Activated CD8-positive, alpha-beta memory T cell treated with anti-CD3 and anti-CD28 coated beads, Interleukin-2, amount 10 ng/mL, durations not matched to agents 7 days and 5 days (primary cell): ENCODE measurements around the gene COL23A1. TPM values are rescaled to one million over a fixed set of nuclear protein-coding genes. Genes with fewer than 3 reads are reported as not detected.
"Not testable (repeated sequence)": the region's sequence is repeated elsewhere in the genome, so short reads cannot be mapped to it uniquely, and the experiment has no call there.

Source experiments
- ATAC-seq: fragments of 150-1000 bp; cut with Tn5 transposase; one replicate; pipeline ENCODE4 v1.10.0; 2021; ENCODE audit warnings: moderate library complexity
- CTCF ChIA-PET: fragments of 350-600 bp; sonication (Branson Sonifier 250); formaldehyde crosslinking; loops from one replicate; lab custom pipeline; 2021; ENCODE audit warnings: antibody characterized with exemption; lab: Charles Lee
- DNase-seq: peaks from one replicate; pipeline ENCODE4 v3.0.0-alpha.2; 2020
- H3K27ac Mint-ChIP-seq: one replicate; pipeline ENCODE4 v1.8.0; 2021; ENCODE audit warnings: mild to moderate bottlenecking, mixed read lengths
- H3K27me3 Mint-ChIP-seq: one replicate; pipeline ENCODE4 v1.8.0; 2021; ENCODE audit warnings: mixed read lengths
- H3K36me3 Mint-ChIP-seq: one replicate; pipeline ENCODE4 v1.8.0; 2021; ENCODE audit warnings: mild to moderate bottlenecking, mixed read lengths
- H3K4me1 Mint-ChIP-seq: one replicate; pipeline ENCODE4 v1.8.0; 2021; ENCODE audit warnings: mixed read lengths
- H3K4me3 Mint-ChIP-seq: one replicate; pipeline ENCODE4 v1.8.0; 2021; ENCODE audit warnings: mild to moderate bottlenecking, moderate library complexity, mixed read lengths
- H3K9me3 Mint-ChIP-seq: one replicate; pipeline ENCODE4 v1.8.0; 2022; ENCODE audit warnings: low read depth, mixed read lengths
- total RNA-seq, 2 experiments: library from RNA; stranded (reverse); gene quantifications; one replicate each; pipeline ENCODE4 v1.2.3, GENCODE V29; 2021

Gene COL23A1
- total RNA-seq, 2 experiments from 2014 or later = 0.18 to 0.19 TPM

DNA sequence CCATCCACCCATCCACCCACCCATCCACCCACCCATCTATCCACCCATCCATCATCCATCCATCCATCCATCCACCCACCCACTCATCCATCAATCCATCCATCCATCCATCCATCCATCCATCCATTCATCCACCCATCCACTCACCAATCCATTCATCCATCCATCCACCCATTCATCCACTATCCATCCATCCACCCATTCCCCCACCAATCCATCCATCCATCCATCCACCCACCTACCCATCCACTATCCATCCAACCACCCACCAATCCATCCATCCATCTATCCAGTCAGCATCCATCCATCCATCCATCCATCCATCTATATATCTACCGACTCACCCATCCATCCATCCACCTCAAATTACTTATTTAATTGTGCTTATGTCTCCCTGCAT lies 320.7 kb downstream of the COL23A1 start:
- peaks cover 2% of the 10 kb centered on the region for H3K4me1 Mint-ChIP-seq
- H3K27ac Mint-ChIP-seq = no peak overlapping the region
- H3K9me3 Mint-ChIP-seq = no peaks in the 10 kb centered on the region
- ATAC-seq = no peak
- no peaks in the 10 kb centered on the region for H3K27me3 Mint-ChIP-seq
- H3K4me3 Mint-ChIP-seq = no peak overlapping the region
- DNase-seq = no peak
- CTCF ChIA-PET = no interaction called here
- H3K36me3 Mint-ChIP-seq = no peaks in the 10 kb centered on the region

DNA sequence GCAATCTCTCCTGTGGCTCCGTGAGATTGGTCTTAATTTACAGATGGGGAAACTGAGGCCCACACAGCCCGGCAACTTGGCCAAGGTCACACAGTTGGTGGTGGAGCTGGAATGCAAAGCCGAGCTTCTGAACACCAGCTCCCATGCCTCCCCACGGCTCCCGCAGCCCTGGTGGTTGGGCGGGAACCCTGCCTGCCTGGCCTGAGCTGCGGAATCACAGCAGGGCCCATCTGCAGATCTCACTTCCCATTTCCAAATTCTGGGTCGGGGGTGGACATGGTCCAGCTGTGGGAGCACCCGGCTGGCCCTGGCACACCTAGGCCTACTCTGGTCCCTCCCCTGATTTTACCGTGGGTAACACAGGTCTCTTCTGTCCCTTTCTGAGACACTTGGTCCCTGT lies 322.3 kb downstream of the COL23A1 start:
- CTCF ChIA-PET = no interaction called here

DNA sequence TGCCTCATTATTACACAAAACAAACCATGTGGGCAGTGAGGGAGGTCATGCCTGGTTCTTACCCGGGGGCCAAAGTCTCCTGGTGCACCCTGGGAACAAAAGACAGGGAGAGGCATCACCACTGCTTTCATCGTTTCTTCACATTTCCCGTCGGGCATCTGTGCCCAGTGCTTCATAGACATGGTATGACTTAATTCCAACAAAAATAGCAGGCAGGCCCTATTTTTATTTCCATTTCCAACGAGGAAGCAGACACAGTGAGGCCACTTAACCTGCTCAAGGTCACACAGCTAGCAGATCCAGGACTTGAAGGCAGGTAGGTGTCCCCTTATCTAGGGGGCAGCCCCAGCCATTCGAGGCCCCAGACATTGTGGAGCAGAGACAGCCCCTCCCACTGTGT lies 322.9 kb downstream of the COL23A1 start:
- ATAC-seq (no peak), DNase-seq (no peak)
- Mint-ChIP-seq H3K9me3 (no peaks in the 10 kb centered on the region), H3K4me3 (no peak overlapping the region), H3K36me3 (no peaks in the 10 kb centered on the region), H3K27me3 (no peaks in the 10 kb centered on the region), H3K27ac (no peak overlapping the region), H3K4me1 (peaks cover 2% of the 10 kb centered on the region)
- CTCF ChIA-PET = no interaction called here

More for the DNA sequence above, 322.3 kb downstream of the COL23A1 start:
- H3K4me3 Mint-ChIP-seq = no peak overlapping the region
- H3K9me3 Mint-ChIP-seq = no peaks in the 10 kb centered on the region
- no peaks in the 10 kb centered on the region for H3K36me3 Mint-ChIP-seq
- DNase-seq = no peak
- no peak overlapping the region for H3K27ac Mint-ChIP-seq
- no peak for ATAC-seq
- H3K27me3 Mint-ChIP-seq = no peaks in the 10 kb centered on the region
- peaks cover 2% of the 10 kb centered on the region for H3K4me1 Mint-ChIP-seq

DNA sequence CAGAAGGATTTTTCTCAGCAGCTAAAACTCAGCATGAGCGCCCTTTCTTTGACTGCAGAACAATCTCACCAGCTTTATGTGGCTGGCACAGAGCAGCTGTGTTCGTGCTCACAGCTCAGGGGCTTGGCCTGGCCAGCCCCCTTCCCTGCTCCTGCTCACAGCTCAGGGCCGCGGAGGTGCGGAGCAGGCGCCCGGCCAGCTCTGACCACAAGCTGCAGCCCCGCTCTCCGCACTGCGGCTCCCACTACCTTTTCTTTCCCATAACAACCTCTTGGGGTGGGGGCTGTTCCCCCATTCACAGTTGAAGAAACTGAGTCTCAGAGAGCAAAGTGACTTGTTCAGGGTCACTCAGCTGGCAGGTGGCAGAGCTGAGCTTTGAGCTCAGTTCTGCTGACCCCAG lies 323.6 kb downstream of the COL23A1 start:
- Mint-ChIP-seq H3K4me1 (peaks cover 2% of the 10 kb centered on the region), H3K27me3 (no peaks in the 10 kb centered on the region), H3K27ac (no peak overlapping the region), H3K4me3 (no peak overlapping the region), H3K36me3 (no peaks in the 10 kb centered on the region), H3K9me3 (no peaks in the 10 kb centered on the region)
- no peak for DNase-seq
- CTCF ChIA-PET = no interaction called here
- no peak for ATAC-seq

DNA sequence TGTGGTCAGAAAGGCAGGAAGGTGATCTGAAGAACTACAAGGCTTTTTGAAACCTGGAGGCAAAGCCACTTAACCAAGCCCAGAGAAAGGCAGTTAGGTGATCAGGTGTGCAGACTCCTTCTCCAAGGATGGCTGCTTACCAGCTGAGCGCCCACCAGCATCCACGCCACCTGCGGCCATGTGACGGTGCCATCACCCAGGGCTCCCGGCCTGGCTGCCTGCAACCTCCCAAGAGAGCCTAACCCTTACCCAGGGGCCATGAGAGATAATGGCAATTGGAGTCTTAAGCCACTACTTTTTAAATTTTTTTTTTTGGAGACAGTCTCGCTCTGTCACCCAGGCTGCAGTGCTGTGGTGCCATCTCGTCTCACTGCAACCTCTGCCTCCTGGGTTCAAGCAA lies 324.4 kb downstream of the COL23A1 start:
- no peaks in the 10 kb centered on the region for H3K36me3 Mint-ChIP-seq
- DNase-seq = no peak
- CTCF ChIA-PET = no interaction called here
- no peak overlapping the region for H3K4me3 Mint-ChIP-seq
- no peaks in the 10 kb centered on the region for H3K27me3 Mint-ChIP-seq
- peaks cover 3% of the 10 kb centered on the region for H3K4me1 Mint-ChIP-seq
- H3K9me3 Mint-ChIP-seq = no peaks in the 10 kb centered on the region
- ATAC-seq = no peak
- no peak overlapping the region for H3K27ac Mint-ChIP-seq

DNA sequence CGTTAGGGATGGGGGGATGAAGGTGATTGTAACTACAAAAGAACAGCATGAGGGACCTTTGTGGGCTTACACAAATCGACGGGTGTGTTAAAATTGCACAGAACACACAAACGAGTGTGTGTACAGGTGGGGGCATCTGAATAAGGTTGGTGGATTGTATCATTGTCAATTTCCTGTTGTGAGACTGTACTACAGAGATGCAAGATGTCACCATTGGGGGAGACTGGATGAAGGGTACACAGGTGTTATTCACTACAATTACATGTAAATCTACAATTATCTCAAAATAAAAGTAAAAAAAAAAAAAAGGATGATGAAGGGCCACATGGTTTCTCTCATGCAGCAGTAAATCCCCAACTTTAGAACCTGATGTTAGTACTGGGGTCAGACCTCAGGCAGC lies 326.1 kb downstream of the COL23A1 start:
- CTCF ChIA-PET = interaction anchor here (0.9 to 1.1 kb wide), 2 partner anchors 15 to 29 kb away, joined by 3 to 4 read pairs; no protein-coding TSS in a partner anchor
- ATAC-seq = no peak
- H3K27ac Mint-ChIP-seq = no peak overlapping the region

DNA sequence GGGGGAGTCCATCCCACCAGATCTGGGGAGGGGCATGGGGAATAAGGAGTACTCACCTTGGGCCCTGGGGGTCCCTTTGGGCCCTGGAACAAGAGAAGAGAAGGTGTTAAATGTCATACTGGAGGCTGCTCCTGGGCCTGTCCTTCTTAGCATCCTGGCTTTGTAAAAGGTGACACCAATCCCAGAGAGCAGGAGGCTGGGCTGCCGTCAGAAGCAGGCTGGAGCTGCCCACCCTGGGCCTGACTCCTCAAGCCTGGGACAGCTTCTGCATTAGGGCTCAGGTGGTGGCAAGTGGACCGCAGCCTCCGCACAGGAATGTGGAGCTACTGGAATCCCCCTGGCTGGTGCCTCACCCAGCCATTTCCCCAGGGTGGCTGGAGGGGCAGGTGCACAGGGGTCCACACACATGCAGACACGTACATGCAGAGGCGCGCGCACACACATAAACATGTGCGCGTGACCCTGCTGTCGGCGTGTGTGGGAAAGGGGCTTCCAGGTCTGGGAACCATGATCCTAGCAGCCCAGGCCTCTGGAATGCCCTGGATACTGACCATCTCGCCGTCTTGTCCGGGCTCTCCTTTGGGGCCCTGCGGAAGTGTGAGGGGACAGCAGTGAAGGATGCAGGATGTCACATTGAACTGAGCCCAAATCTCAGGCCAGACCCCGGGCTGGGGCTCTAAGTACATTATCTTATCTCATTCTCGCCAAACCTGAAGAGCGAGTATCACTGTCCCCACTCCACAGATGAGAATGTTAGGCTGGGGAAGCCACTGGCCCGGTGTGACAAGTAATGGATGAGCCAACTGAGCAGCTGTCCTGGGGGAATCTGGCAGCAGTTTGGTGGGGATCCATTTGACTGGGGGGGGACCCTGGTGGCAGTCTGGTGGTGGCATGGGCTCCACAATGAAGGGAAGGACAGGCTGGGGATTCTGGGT lies 328.3 kb downstream of the COL23A1 start:
- DNase-seq (no peak), ATAC-seq (no peak)
- Mint-ChIP-seq H3K36me3 (no peaks in the 10 kb centered on the region), H3K27ac (no peak overlapping the region), H3K4me1 (peaks cover 14% of the 10 kb centered on the region), H3K4me3 (no peak overlapping the region), H3K9me3 (no peaks in the 10 kb centered on the region), H3K27me3 (no peaks in the 10 kb centered on the region)
- CTCF ChIA-PET = no interaction called here

More for the DNA sequence above, 326.1 kb downstream of the COL23A1 start:
- Mint-ChIP-seq H3K4me3 (no peak overlapping the region), H3K27me3 (no peaks in the 10 kb centered on the region), H3K36me3 (no peaks in the 10 kb centered on the region), H3K9me3 (no peaks in the 10 kb centered on the region), H3K4me1 (peaks cover 14% of the 10 kb centered on the region)
- DNase-seq = no peak

DNA sequence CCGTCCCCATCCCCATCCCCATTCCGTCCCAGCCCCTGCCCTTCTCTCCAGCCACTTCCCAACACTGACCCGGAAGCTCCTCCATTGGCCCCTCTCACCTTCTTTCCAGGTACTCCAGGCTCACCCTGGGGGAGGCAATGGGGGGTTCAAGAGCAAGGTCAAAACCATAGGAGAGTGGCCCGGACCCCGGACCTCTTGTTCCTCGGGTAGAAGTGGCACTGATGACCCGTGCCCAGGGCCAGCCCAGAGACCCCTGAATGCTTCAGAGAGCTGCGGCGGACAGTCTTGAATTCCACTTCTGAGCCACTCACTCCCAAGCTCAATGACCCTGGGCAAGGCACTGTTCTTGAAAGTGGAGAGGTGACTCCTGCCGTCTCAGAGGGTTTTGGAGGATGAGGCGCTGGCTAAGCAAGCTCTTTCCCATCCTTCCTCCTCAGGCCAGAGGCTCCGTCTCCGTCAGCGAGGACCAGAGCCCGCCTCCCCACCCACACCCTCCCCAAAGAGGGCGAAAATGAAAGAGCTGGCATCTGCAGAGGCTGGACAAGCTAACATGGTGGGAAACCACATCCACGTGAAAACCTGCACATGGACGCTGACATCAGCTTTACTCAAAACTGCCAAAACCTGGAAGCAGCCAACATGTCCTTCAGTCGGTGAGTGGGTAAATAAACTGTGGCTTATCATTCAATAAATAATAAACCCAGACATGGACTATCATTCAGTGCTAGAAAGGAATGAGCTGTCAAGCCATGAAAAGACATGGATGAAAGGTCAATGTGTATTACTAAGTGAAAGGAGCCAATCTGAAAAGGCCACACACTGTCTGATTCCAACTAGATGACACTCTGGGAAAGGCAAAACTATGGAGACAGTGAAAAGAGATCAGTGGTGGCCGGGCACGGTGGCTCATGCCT lies 330.3 kb downstream of the COL23A1 start:
- CTCF ChIA-PET = interaction anchor here (1.3 to 1.9 kb wide), 3 partner anchors 19 to 25 kb away, joined by 4 to 9 read pairs (median 7); no protein-coding TSS in a partner anchor
- ATAC-seq = no peak
- no peaks in the 10 kb centered on the region for H3K36me3 Mint-ChIP-seq

DNA sequence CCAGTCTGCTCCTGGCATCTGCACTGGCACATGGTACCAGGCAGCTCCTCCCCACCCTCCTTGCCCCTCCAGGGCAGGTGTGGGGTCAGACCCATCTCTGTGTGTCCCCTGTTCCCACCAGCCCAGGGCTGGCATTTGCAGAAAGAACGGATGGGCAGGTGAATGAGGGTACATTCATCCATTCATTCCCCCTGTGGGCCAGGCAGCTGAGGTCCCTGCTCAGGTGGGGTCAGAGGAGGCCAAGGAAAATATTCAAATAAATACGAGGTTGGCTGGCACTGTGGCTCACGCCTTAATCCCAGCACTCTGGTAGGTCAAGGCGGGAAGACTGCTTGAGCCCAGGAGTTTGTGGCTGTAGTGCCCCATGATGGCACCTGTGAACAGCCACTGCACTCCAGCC lies 332.5 kb downstream of the COL23A1 start:
- ATAC-seq = no peak
- DNase-seq = no peak
- H3K27ac Mint-ChIP-seq = no peak overlapping the region
- H3K4me3 Mint-ChIP-seq = no peak overlapping the region
- H3K36me3 Mint-ChIP-seq = no peaks in the 10 kb centered on the region
- H3K4me1 Mint-ChIP-seq = peaks cover 11% of the 10 kb centered on the region
- no peaks in the 10 kb centered on the region for H3K9me3 Mint-ChIP-seq
- CTCF ChIA-PET = no interaction called here
- no peaks in the 10 kb centered on the region for H3K27me3 Mint-ChIP-seq

More for the DNA sequence above, 330.3 kb downstream of the COL23A1 start:
- no peaks in the 10 kb centered on the region for H3K27me3 Mint-ChIP-seq
- H3K4me3 Mint-ChIP-seq = no peak overlapping the region
- H3K4me1 Mint-ChIP-seq = peaks cover 11% of the 10 kb centered on the region
- no peak for DNase-seq
- no peaks in the 10 kb centered on the region for H3K9me3 Mint-ChIP-seq
- H3K27ac Mint-ChIP-seq = peak overlapping the region; percentile 35

DNA sequence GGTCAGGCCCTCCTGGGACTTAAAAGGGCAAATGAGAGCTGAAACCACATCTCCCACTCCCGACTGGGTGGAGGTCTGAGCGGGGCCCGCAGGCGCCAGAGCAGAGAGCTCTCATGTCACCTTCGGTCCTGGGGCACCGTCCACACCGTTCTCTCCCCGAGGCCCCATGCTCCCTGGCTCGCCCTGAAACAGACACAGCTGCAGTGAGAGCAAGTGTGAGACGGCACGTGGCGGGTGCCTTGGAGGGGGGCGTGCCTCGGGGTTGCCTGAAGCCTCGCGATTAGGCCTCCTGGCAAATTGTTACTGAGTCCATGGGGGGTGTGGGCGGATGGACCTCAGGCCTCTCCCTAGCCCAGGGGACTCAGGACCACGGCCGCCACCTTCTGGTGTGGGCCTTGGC lies 333.4 kb downstream of the COL23A1 start:
- Mint-ChIP-seq H3K36me3 (no peaks in the 10 kb centered on the region), H3K4me1 (peaks cover 13% of the 10 kb centered on the region), H3K9me3 (no peaks in the 10 kb centered on the region), H3K27me3 (no peaks in the 10 kb centered on the region), H3K4me3 (no peak overlapping the region), H3K27ac (no peak overlapping the region)
- ATAC-seq (no peak), DNase-seq (no peak)
- CTCF ChIA-PET = no interaction called here

DNA sequence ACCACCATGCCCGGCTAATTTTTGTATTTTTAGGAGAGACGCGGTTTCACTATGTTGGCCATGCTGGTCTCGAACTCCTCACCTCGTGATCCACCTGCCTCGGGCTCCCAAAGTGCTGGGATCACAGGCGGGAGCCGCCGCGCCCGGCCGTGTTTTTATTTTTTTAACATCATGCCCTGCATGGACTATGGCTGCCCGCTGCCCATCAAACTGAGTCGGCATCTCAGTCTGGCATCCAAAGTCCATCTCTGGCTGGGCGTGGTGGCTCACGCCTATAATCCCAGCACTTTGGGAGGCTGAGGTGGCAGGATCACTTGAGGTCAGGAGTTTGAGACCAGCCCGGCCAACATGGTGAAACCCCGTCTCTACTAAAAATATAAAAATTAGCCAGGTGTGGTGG lies 336.6 kb downstream of the COL23A1 start:
- H3K9me3 Mint-ChIP-seq, H3K36me3 Mint-ChIP-seq, H3K27ac Mint-ChIP-seq, DNase-seq, ATAC-seq, H3K4me3 Mint-ChIP-seq, H3K27me3 Mint-ChIP-seq: not testable (repeated sequence)
- CTCF ChIA-PET = interaction anchor here (1.2 kb wide), 1 partner anchor 21 kb away, joined by 4 read pairs; the partner anchor contains the start of gene PHYKPL
- peaks cover 25% of the 10 kb centered on the region for H3K4me1 Mint-ChIP-seq

DNA sequence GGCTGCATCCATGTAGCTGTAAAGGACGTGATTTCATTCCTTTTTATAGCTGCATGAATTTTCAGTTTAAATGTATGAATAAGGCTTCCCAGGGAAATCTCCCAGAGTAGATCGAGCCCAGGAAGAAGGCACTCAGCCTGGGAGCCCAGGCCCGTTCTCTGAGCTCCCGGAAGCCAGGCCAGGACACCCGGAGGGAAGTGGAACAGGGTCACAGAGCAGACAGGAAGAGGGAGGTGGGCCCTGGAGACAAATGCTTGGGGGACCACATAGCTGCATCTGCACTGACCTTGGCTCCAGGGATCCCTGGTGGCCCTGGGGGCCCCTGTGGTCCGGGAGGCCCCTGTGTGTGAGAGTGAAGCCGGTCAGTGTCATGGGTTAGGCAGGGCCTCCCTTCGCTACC lies 337.9 kb downstream of the COL23A1 start:
- peaks cover 1% of the 10 kb centered on the region for H3K36me3 Mint-ChIP-seq
- no peak overlapping the region for H3K27ac Mint-ChIP-seq
- H3K4me1 Mint-ChIP-seq = peaks cover 35% of the 10 kb centered on the region
- no peak overlapping the region for H3K4me3 Mint-ChIP-seq
- ATAC-seq (no peak), DNase-seq (no peak)
- H3K9me3 Mint-ChIP-seq = no peaks in the 10 kb centered on the region
- CTCF ChIA-PET = interaction anchor here (1.8 to 3.4 kb wide), 3 partner anchors 15 to 27 kb away, joined by 7 to 25 read pairs (median 14); no protein-coding TSS in a partner anchor
- no peaks in the 10 kb centered on the region for H3K27me3 Mint-ChIP-seq

DNA sequence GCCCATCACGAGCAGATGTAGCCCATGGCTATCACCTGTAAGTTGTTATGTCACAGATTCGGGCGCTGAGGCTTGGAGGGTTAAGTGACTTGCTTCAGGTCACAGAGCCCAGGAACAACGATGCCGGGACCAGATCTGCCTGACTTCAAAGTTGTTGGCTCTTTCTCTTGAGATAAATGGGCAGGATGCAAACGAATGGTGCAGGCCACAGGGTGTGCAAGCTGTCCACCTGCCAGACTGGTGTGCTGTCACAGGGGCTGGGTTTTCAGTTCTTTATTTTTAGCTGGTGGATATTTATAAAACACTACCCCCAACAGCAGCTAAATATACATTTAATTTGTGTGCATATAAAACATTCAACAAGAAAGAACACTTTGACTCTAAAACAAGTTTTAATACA lies 339.9 kb downstream of the COL23A1 start:
- peaks cover 1% of the 10 kb centered on the region for H3K36me3 Mint-ChIP-seq
- ATAC-seq (no peak), DNase-seq (no peak)
- CTCF ChIA-PET = interaction anchor here (0.8 to 3.8 kb wide), 4 partner anchors 9 to 16 kb away, joined by 3 to 25 read pairs (median 12); no protein-coding TSS in a partner anchor
- H3K4me1 Mint-ChIP-seq = peaks cover 38% of the 10 kb centered on the region
- H3K4me3 Mint-ChIP-seq = no peak overlapping the region
- no peaks in the 10 kb centered on the region for H3K27me3 Mint-ChIP-seq
- H3K27ac Mint-ChIP-seq = peak overlapping the region; percentile 85
- no peaks in the 10 kb centered on the region for H3K9me3 Mint-ChIP-seq
